SK-N-DZ (cell line): Measurements from ENCODE around the gene STC2. TPM values are rescaled to one million over a fixed set of nuclear protein-coding genes. Genes with fewer than 3 reads are reported as not detected.
A peak's percentile ranks its signal among the peaks of the same experiment; 100 is the strongest.
"Not testable (repeated sequence)": the region's sequence is repeated elsewhere in the genome, so short reads cannot be mapped to it uniquely, and the experiment has no call there.

Source experiments
- DNase-seq: peaks from one replicate; pipeline ENCODE4 v3.0.0-alpha.2; 2015; ENCODE audit warnings: low spot score
- polyA plus RNA-seq, 2 experiments: library from polyadenylated mRNA; depleted of rRNA; stranded (reverse); fragments of >200 nt; gene quantifications; 2 replicates each; pipeline ENCODE4 v1.2.3, GENCODE V29; 2014

Gene STC2
- 0.19 and 3.6 TPM in 2 replicates for polyA plus RNA-seq (2014; cell fraction: cytosol; rRNA removed)
- 0.13 and 0.35 TPM in 2 replicates for polyA plus RNA-seq (2014; cell fraction: nucleus; rRNA removed)

- peak; percentile 40 for DNase-seq
These were observed at the start of gene STC2 for GRCh38 chr5:173327948-173328843. Gene STC2, minus strand, starts transcription at chr5:173328414. Its CDS starts 221 bp downstream, at chr5:173328193.

- no peak for DNase-seq
These were observed 43.2 kb upstream of the STC2 start for GRCh38 chr5:173371400-173371799.

- not testable (repeated sequence) for DNase-seq
These were observed 35.2 kb upstream of the STC2 start for GRCh38 chr5:173363406-173363805.

- no peak for DNase-seq
These were observed 27.3 kb upstream of the STC2 start for GRCh38 chr5:173355561-173355960.

GRCh38 chr5:173354645-173355044, 26.4 kb upstream of the STC2 start:
- no peak for DNase-seq

GRCh38 chr5:173352366-173353349, 24.4 kb upstream of the STC2 start:
- no peak for DNase-seq

GRCh38 chr5:173342813-173343755, 14.9 kb upstream of the STC2 start:
- no peak for DNase-seq

- no peak for DNase-seq
These were observed 13.8 kb upstream of the STC2 start for GRCh38 chr5:173341961-173342430.

GRCh38 chr5:173340984-173341383, 12.8 kb upstream of the STC2 start:
- DNase-seq, result no peak

GRCh38 chr5:173340451-173340850, 12.2 kb upstream of the STC2 start:
- no peak for DNase-seq

GRCh38 chr5:173339286-173339685, 11.1 kb upstream of the STC2 start:
- DNase-seq, result no peak

GRCh38 chr5:173338380-173339015, 10.3 kb upstream of the STC2 start:
- no peak for DNase-seq

GRCh38 chr5:173334808-173335207, 6.6 kb upstream of the STC2 start:
- DNase-seq, result no peak

- no peak for DNase-seq
These were observed 5.9 kb upstream of the STC2 start for GRCh38 chr5:173333925-173334661.

- DNase-seq, result peak; percentile 48
These were observed 3.8 kb upstream of the STC2 start for GRCh38 chr5:173331956-173332479.

- DNase-seq, result no peak
These were observed 3.1 kb upstream of the STC2 start for GRCh38 chr5:173331287-173331686.

- no peak for DNase-seq
These were observed 2.4 kb upstream of the STC2 start for GRCh38 chr5:173330338-173331206.
